CD4-positive, alpha-beta T cell treated with Interleukin-4 for 4 hours (primary cell): Measurements from ENCODE around the gene ZBTB37.
"Not testable (repeated sequence)": the region's sequence is repeated elsewhere in the genome, so short reads cannot be mapped to it uniquely, and the experiment has no call there.

Experiments
- DNase-seq: peaks from one replicate; pipeline ENCODE4 v3.0.0-alpha.2; 2020

The ZBTB37 gene, protein sequence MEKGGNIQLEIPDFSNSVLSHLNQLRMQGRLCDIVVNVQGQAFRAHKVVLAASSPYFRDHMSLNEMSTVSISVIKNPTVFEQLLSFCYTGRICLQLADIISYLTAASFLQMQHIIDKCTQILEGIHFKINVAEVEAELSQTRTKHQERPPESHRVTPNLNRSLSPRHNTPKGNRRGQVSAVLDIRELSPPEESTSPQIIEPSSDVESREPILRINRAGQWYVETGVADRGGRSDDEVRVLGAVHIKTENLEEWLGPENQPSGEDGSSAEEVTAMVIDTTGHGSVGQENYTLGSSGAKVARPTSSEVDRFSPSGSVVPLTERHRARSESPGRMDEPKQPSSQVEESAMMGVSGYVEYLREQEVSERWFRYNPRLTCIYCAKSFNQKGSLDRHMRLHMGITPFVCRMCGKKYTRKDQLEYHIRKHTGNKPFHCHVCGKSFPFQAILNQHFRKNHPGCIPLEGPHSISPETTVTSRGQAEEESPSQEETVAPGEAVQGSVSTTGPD

DNA sequence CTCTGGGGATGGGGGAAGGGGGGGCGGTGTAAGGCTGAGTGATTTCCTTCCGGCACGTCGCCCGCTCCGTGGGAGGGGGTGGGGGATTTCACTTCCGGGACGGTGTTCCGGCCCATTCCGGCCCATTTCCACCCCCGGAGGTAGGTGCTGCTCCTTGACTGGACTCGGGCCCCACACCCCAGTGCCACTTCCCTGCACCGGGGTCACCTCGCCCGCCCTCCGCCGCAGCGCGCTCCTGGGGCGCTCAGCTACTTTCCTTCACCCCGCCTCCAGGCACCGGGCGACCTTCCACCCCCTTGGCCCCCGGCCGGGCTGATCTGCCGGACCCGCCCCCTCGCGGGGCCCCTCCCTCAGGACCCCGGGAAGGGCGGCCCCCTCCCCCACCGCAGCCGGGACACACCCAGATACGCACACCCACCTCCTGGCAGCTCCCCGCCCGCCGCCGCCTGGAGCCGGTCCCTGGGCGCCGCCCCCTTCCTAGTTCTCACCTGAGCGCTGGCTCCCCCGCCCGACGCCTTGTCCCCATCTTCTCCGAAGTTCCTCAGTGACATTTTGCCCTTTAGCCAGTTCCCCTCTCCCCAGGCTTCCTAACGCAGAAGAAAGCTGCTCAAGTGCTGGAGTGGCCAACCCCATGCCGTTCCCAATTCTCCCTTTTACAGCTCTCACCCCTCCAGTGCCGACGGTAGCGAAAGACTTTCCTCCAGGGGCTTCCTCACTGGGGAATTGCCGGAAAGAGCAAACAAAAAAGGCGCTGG lies at the start of gene ZBTB37:
TSS of gene ZBTB37 (plus strand) at position 115 of the 755 bp plus-strand sequence. CDS start 1,846 bp downstream, outside the sequence.
- DNase-seq, result peak; percentile 96

DNA sequence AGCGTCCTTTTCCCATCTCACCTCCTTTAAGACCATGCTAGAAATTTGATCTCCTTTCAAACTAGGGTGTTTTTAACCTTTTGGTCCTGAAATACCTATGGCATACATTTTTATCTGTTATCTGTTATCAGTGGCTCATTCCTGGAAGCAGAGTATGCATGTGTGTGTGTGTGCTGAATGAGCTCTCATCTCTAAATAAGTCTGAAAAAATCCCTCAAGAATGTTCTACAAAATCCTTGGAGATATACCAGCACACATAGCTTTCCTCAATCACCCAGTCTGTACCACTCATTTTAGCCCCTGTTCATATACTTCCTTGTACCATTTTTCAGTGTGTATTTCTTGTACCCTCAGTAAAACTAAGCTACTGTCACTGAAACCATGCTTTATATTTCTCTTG lies 49.7 kb upstream of the ZBTB37 start:
- no peak for DNase-seq

DNA sequence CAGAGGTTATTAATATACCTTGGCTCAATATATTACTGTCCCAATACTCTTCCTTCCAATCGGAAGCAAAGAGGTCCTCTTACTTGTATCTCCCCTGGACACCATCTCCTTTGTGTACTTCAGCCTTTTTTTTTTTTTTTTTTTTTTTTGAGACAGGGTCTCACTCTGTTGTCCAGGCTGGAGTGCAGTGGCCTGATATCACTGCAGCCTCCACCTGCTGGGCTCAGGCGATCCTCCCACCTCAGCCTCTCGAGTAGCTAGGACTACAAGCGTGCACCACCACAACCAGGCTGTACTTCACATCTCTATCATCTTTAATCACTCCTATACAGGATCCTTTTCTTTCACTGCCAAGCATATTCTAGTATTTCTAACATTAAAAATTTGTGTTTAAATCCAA lies 46.5 kb upstream of the ZBTB37 start:
- DNase-seq, result no peak

DNA sequence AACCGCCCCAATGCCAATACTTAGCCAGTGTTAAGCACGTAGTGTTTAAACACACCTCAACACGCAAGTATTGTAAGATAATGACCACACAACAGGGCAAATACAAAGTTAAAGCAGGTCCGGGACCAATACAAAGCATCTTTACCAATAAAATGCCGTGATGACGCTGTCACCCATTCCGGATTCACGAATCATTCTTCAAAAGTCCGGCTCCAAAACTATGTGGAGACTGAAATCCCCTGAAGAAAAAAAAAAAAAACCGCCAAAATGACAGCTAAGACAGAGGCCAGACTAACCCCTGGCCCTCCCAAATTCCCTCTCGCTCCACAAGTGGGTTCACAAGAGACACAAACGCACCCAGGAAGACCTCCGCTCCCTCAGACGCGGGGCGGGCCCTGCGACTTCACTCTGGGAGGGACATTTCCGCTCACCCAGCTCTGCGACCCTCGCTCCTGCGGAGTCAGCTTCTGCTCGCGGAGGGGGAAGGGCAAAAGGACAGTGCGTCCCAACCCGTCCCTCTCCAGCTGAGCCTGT lies 44.3 kb upstream of the ZBTB37 start:
- no peak for DNase-seq

DNA sequence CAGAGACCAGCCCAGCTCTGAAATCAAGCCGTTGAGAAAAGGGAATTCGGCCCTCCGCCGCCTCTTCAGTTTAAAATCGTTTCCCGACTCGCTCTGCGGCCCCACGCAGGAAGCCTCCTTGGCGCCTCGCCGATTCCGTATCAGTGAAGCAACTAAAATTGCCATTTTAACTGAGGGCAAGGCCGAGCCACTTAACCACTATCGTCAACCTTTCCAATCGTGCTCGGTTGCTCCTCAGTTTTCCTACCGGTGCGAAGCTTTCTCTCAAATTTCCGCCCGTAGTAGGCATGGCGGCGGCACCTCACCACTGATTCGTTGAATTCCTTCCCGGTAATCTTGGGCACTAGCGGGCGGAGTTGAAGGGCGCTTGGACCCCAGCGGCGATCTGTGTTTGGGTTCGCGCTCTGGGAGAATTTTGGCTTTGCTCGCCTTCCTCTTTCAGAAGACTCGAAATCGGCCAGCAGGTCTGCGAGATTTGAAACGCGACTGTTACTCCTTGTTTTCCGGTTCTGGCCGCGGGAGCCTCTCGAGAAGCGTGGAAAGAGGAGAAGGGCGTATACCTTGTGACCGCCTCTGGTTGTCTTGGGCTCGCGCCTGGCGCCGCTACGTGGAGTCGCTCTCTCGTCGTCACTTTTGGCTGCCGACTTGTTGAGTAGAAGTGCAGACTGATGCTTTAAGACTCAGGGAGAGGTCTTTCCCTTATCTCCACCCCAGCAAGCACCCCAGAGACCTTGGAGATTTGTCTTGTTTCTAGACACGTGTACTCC lies 43.7 kb upstream of the ZBTB37 start, which contains the start of the genes CENPL and DARS2:
TSS of gene CENPL (minus strand) at position 569 of the 767 bp plus-strand sequence. CDS start 13,584 bp downstream, outside the sequence.
TSS of gene DARS2 (plus strand) at position 359 of the 767 bp plus-strand sequence. CDS start 557 bp downstream, outside the sequence.
- DNase-seq, result peak; percentile 94

DNA sequence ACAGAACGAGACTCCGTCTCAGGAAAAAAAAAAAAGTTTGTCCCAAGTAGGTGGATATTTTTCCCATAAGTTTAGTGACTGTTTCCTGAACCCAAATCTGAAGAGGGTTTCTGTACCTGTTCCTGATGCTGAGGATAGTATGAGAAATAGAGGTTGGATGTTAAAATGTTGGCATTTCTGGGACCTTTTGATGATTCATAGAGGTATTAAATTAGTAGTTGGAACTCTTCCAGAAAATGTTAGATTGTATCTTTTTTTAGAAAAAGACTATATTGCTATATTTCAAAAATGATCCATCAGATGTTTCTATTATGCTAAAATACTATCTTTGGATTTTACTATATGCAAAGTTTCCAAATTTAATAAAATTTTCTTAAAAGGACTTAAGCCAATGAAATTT lies 40.6 kb upstream of the ZBTB37 start:
- no peak for DNase-seq

DNA sequence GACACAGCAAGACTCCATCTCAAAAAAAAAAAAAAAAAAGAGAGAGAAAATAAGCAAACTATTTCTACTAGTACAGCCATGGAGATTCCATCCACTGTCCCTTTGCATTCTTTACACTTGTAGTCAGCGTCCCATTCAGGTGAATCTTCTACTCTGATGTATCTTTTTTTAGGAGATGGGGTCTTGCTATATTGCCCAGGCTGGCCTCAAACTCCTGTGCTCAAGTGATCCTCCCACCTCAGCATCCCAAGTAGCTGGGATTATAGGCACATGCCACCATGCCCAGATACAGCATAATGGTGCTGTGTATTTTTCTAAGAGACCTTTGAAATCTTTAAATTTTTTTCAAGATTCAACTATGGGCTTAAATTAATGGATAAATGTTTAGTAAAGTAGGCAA lies 35.4 kb upstream of the ZBTB37 start:
- DNase-seq, result no peak

DNA sequence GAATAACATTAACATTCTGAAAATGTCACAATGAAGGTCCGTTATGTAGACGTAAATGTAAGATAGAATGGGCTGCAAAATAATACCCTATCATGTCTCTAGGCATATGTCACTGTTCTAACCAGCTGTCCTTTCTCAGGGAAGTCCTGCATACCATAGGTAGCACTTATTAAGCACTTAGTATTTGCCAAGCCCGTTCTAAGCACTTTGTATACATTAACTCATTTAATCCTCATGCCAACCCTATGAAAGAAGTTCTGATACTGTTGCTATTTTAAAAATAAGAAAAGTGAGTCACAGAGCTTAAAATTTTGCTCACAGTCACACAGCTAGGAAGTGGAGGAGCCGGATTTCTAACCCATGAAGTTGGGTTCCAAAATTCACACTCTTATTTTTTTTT lies 16.1 kb upstream of the ZBTB37 start:
- no peak for DNase-seq

DNA sequence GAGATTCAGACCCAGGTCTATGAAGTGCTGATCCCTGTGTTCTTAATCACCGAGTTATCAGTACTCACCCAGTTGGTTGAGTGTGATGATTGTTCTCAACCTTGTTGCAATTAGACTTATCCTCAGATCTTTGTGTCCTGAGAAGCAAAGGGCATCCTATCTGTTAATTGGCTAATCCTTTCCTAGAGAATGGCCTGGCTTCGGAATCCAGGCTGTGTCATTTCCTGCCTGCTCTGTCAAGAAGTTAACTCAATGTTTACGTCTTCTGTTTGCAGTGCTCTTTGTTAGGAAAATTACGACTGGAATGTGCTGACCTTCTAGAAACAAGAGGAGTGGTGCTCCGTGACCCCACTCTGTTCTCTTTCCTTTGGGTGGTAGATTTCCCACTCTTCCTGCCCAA lies 15.1 kb upstream of the ZBTB37 start:
- no peak for DNase-seq

DNA sequence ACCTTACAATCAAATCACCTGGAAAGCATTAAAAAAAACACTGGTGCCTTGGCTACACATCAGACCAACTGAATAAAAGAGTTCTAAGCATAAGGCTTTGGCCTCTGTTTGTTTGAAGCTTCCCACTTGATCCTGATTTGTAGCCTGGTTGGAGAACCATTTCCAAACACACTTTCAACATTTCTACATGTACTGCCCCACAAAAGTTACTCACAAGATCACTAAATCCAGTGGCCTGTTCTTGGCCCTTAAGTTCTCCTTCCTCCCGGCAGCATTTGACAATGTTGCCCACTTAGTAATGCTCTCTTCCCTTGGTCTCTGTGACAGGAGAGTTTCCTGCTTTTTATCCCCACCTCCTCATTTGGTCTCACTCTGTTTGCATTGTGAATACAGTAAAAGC lies 12.2 kb upstream of the ZBTB37 start:
- no peak for DNase-seq

DNA sequence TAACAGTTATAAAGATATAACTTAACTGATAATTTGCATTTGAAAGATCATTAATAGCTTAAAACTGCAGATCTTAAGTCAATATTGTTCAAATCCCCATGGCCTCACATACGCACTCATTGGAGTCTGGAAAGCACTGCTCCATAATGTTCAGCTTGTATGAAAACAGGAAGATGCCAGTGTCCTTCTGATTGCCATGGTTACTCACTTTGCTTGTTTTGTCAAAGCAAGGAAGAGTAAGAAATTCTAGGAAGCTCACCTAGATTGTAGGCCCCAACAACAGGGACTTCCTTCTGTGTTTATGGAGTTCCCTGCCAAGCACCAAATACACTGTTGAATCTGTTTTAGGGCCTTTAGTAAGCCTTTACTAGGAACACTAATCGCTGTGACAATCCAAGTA lies 11.3 kb upstream of the ZBTB37 start:
- DNase-seq, result no peak

DNA sequence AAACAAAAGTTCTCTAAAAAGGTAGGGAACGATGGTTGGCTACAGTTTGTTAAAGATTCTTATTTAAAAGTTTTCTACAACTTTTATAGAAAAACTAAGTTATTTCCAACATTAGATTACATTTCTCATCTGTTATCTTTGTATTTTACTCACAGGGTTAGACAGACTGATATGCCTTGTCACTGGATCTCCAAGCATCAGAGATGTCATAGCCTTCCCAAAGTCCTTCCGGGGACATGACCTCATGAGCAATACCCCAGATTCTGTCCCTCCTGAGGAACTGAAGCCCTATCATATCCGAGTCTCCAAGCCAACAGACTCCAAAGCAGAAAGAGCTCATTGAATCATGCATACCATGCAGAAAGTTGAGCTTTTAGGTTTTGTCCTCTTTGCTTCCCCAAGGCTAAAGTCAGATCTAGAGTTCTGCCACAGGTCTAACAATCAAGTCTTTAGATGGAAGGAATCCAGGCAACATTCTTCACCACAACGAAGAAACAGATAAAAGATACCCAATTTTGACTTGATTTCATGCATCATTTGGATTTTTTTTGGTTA lies 10.7 kb upstream of the ZBTB37 start:
- DNase-seq, result no peak

DNA sequence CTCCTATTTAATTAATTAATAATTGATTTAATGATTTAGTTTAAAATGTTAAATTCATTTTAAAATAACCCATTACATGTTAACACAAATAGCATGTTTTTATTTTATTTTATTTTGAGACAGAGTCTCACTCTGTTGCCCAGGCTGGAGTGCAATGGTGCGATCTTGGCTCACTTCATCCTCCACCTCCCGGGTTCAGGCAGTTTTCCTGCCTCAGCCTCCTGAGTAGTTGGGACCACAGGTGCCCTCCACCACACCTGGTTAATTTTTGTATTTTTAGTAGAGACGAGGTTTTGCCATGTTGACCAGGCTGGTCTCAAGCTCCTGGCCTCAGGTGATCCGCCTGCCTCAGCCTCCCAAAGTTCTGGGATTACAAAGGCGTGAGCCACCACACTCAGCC lies 8.6 kb upstream of the ZBTB37 start:
- DNase-seq, result not testable (repeated sequence)

DNA sequence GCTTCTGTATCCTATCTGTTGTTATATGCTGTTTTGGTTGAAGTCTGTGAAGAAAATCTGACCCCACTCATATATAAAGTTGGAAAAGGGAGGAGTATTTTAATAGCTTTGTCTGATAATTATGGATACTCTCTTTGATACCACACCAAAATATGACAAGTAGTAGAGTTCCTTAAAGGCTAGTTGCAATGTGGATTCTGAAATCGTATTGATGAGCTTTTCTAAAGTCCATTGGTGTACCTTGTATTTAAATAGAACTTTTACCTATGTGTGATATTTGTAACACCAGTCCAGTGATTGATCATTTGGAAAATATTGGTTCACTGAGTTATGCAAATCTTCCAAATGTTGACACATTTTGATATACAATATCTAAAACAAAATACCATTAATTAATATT lies 8.1 kb upstream of the ZBTB37 start:
- no peak for DNase-seq

DNA sequence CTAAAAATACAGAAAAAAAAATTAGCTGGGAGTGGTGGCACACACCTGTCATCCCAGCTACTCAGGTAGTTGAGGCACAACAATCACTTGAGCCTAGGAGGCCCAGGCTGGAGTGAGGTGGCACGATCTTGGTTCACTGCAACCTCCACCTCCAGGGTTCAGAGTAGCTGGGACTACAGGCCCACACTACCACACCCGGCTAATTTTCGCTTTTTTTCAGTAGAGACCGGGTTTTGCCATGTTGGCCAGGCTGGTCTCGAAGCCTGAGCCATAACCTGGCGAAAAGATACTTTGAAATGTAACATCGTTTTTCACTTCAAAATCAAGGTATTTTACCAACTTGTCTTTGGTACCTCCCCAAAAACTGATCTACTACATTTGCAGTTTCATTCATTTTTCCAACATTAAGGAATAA lies 6.4 kb upstream of the ZBTB37 start:
- DNase-seq, result no peak

DNA sequence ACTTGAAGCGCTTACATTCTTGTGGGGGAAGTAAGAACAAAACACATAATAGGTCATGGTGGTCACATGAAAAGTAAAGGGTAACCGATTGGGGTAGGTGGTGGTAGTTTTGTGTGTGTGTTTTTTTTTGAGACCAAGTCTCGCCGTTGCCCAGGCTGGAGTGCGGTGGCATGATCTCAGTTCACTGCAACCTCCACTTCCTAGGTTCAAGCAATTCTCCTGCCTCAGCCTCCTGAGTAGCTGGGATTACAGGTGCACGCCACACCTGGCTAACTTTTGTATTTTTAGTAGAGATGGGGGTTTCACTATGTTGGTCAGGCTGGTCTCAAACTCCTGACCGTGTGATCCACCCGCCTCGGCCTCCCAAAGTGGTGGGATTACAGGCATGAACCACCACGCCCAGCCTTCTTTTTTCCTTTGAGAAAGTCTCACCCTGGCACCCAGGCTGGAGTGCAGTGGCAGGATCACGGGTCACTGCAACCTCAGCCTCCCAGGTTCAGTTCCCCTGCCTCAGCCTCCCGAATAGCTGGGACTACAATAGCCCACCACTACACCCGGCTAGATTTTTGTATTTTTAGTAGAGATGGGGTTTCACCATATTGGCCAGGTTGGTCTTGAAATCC lies 5.9 kb upstream of the ZBTB37 start:
- not testable (repeated sequence) for DNase-seq

DNA sequence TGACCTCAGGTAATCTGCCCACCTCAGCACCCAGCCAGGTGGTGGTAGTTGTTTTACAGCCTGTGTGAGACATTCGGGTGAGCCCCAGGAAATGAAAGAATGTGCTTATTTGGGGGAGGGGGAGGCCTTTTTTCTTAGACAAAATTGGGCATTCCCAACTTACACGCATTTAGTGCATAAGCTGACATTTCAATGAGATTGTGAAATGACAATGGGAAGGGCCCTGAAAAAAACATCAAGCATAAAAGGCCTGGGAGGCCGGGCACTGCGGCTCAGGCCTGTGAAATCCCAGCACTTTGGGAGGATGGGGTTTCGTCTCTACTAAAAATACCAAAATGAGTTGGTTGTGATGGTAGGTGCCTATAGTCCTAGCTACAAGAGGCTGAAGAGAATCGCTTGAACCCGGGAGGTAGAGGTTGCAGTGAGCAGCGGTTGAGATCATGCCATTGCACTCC lies 5.4 kb upstream of the ZBTB37 start:
- no peak for DNase-seq

DNA sequence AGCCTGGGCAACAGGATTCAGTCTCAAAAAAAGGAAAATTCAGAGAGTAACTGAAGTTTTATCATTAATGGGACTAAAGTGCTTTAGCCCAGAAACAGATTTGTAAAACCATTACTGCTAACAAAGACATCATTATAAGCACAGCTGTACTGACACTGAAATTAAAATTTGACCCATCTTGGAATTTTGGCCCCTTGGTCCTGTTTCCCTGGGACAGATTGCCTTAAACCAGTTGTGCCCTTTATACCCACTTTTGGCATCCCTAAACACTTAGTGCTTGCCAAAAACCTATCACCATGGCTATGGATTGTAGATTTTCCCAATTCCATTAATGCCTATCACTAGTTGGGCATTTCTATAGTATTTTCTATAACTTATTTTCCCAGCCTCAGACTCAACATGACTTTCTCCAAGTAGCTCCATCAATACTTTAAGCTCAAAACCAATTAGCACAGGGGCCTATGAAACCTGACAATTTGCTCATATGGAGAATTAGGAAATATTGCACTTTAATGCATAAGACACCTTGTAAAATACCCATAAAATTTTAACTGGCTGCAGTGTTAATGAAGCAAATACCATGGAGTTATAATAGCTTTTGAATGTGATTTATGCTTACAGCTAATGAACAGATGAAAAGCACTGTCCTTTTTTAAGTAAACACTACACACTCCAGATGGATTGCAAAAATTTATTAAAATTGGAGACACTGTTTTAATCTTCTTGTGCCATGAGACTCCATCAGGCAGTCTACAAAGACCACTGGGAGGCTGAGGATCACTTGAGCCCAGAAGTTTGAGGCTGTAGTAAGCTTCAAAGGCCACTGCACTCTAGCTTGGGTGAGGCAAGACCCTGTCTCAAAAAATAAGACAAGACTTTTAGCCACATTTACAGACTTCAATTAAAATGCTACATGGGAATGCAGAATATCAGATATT lies 4.7 kb upstream of the ZBTB37 start:
- no peak for DNase-seq

DNA sequence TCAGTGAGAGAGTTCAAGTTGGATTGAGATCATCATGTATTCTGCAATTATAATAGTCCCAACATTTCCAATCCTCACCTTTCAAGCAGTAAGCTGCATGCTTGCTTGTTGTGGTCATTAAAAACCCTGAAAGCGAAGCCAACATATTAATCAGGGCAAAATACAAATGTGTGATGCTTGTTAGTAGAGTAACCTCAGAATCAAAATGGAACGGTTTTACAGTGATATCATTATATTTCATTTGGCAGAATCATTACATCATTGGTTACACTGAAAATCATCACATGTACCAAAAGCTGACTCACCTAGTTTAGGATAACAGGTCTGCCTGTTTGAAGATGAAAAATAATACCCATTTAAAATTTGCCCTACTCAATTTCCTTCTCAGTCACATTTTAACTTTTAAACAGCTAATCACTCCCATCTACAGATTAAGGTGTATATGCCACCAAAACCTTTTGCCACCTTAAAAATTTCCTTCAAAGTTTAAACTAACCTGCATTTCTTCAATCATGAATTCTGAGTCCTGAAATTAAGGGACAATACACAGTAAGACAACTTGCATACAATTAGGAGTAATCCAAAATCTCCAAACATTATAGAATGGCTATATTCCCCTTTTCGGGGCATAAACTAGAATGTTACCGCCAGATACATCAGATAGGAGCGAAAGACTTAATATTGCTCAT lies 3.9 kb upstream of the ZBTB37 start:
- DNase-seq, result peak; percentile 64
